Fibroblast of lung (primary cell): ENCODE results near the gene PLAAT2. TPM values are rescaled to one million over a fixed set of nuclear protein-coding genes. Genes with fewer than 3 reads are reported as not detected.

Experiments used
- DNase-seq, 2 donors: peaks; one replicate each; pipeline versions ENCODE4 v3.0.0 to v3.0.0-alpha.2; 2010; ENCODE audit warnings: low read depth in 2 of 2
- H2AFZ ChIP-seq: 2 replicates; pipeline ENCODE4 v1.5.1; 2012; ENCODE audit warnings: low read length, control low read depth, inconsistent platforms
- H3K27ac ChIP-seq: 2 replicates; pipeline ENCODE4 v1.5.1; 2011; ENCODE audit warnings: low read length, control low read depth; ENCODE audit not compliant: insufficient read depth
- H3K27me3 ChIP-seq: 2 replicates; pipeline ENCODE4 v1.5.1; 2011; ENCODE audit warnings: mild to moderate bottlenecking, low read length; ENCODE audit not compliant: control insufficient read depth, insufficient read depth
- H3K36me3 ChIP-seq: 2 replicates; pipeline ENCODE4 v1.5.1; 2011; ENCODE audit warnings: low read length; ENCODE audit not compliant: control insufficient read depth, insufficient read depth
- H3K4me1 ChIP-seq: 2 replicates; pipeline ENCODE4 v1.5.1; 2011; ENCODE audit warnings: low read length; ENCODE audit not compliant: control insufficient read depth, insufficient read depth; ENCODE audit errors: extremely low read depth
- H3K4me2 ChIP-seq: 2 replicates; pipeline ENCODE4 v1.5.1; 2011; ENCODE audit warnings: low read length, control low read depth; ENCODE audit not compliant: insufficient read depth; ENCODE audit errors: extremely low read depth
- H3K4me3 ChIP-seq, 4 experiments: fragments of 200-600 bp in 1 of 4; sonication (generic) in 1 of 4; replicated peaks in 1 of 4; 2 replicates each; pipeline ENCODE4 v1.5.1; 2011 to 2016; ENCODE audit warnings: low read length in 4 of 4, low read depth in 3 of 4, mild to moderate bottlenecking in 3 of 4, control low read depth in 2 of 4, inconsistent platforms in 1 of 4, mixed read lengths in 1 of 4; ENCODE audit not compliant: insufficient read depth in 1 of 4; ENCODE audit errors: control extremely low read depth in 1 of 4
- H3K79me2 ChIP-seq: 2 replicates; pipeline ENCODE4 v1.5.1; 2012; ENCODE audit warnings: mild to moderate bottlenecking, low read length, inconsistent platforms; ENCODE audit not compliant: control insufficient read depth, insufficient read depth
- H3K9ac ChIP-seq: 2 replicates; pipeline ENCODE4 v1.5.1; 2011; ENCODE audit warnings: mild to moderate bottlenecking, low read length, control low read depth; ENCODE audit not compliant: insufficient read depth
- H3K9me3 ChIP-seq: 2 replicates; pipeline ENCODE4 v1.5.1; 2012; ENCODE audit warnings: low read depth, low read length; ENCODE audit not compliant: control insufficient read depth, insufficient read depth
- H4K20me1 ChIP-seq: 2 replicates; pipeline ENCODE4 v1.5.1; 2011; ENCODE audit warnings: low read length; ENCODE audit not compliant: control insufficient read depth, insufficient read depth; ENCODE audit errors: extremely low read depth
- CTCF ChIP-seq, 2 donors: IDR thresholded peaks in 1 of 2; conservative IDR thresholded peaks in 1 of 2; 1 replicate in 1 of 2; 2 replicates in 1 of 2; pipeline ENCODE4 v1.5.1; 2011 to 2012; ENCODE audit warnings: low read length in 2 of 2, control low read depth in 1 of 2, inconsistent platforms in 1 of 2, low read depth in 1 of 2, mild to moderate bottlenecking in 1 of 2
- EZH2 ChIP-seq: IDR thresholded peaks from 2 replicates; pipeline ENCODE4 v1.5.1; 2012; ENCODE audit warnings: low read length, control low read depth, mild to moderate bottlenecking; ENCODE audit errors: missing control alignments
- polyA minus RNA-seq: library from RNA; depleted of rRNA, polyadenylated mRNA; stranded (reverse); fragments of >200 nt; gene quantifications from 2 replicates; pipeline ENCODE4 v1.2.3, GENCODE V29; 2011; ENCODE audit warnings: low replicate concordance
- polyA plus RNA-seq, 2 donors: library from polyadenylated mRNA; depleted of rRNA in 1 of 2; stranded (reverse) in 1 of 2; unstranded in 1 of 2; fragments of >200 nt; gene quantifications; 2 replicates each; pipeline ENCODE4 v1.2.1, GENCODE V29; 2011 to 2012; ENCODE audit warnings: missing spikeins in 1 of 2
- total RNA-seq: library from RNA; depleted of rRNA; stranded (reverse); fragments of >200 nt; gene quantifications from 2 replicates; pipeline ENCODE4 v1.2.1, GENCODE V29; 2014

Gene PLAAT2
- total RNA-seq (not detected in 2 replicates), polyA plus RNA-seq (not detected in 2 replicates), polyA minus RNA-seq (not detected in 2 replicates)
- polyA plus RNA-seq (2012) = not detected in 2 replicates

GRCh38 chr11:63563201-63564055 is at the start of gene PLAAT2:
PLAAT2 (minus strand) TSS chr11:63563379; CDS start chr11:63563324, 55 bp downstream.
- TF ChIP-seq CTCF (conservative IDR thresholded peaks at IDR 0.05 in 1 of 2, IDR thresholded peaks at IDR 0.05 in 1 of 2; ENCODE audit: low read depth in 1 of 2, low read length in 2 of 2) (no peak), EZH2 (no peak)
- Histone ChIP-seq H3K4me2 (no peak within 1 kb of the TSS), H2AFZ (no peak within 1 kb of the TSS)

GRCh38 chr11:63612181-63612580 is 49.0 kb upstream of the PLAAT2 start:
- no peaks in the 10 kb centered on the region for H3K79me2 ChIP-seq
- TF ChIP-seq CTCF (conservative IDR thresholded peaks at IDR 0.05 in 1 of 2, IDR thresholded peaks at IDR 0.05 in 1 of 2; ENCODE audit: low read depth in 1 of 2, low read length in 2 of 2) (no peak), EZH2 (no peak)
- H4K20me1 ChIP-seq = no peaks in the 10 kb centered on the region
- H3K36me3 ChIP-seq = no peaks in the 10 kb centered on the region
- no peak overlapping the region for H3K9ac ChIP-seq
- no peaks in the 10 kb centered on the region for H3K27me3 ChIP-seq
- DNase-seq = no peak
- no peak overlapping the region for H2AFZ ChIP-seq
- H3K4me1 ChIP-seq = no peaks in the 10 kb centered on the region
- H3K4me3 ChIP-seq = no peak overlapping the region
- no peaks in the 10 kb centered on the region for H3K9me3 ChIP-seq
- H3K27ac ChIP-seq = no peak overlapping the region
- H3K4me2 ChIP-seq = no peak overlapping the region

More at GRCh38 chr11:63563201-63564055, at the start of gene PLAAT2:
- no peaks in the 10 kb centered on the region for H4K20me1 ChIP-seq
- no peaks in the 10 kb centered on the region for H3K36me3 ChIP-seq
- no peaks in the 10 kb centered on the region for H3K79me2 ChIP-seq
- no peaks in the 10 kb centered on the region for H3K27me3 ChIP-seq
- no peaks in the 10 kb centered on the region for H3K9me3 ChIP-seq
- H3K9ac ChIP-seq = no peak within 1 kb of the TSS
- DNase-seq = no peak
- H3K4me3 ChIP-seq = no peak within 1 kb of the TSS
- peaks cover 3% of the 10 kb centered on the region for H3K4me1 ChIP-seq
- no peak within 1 kb of the TSS for H3K27ac ChIP-seq

GRCh38 chr11:63611395-63611747 is 48.2 kb upstream of the PLAAT2 start:
- TF ChIP-seq EZH2 (no peak), CTCF (conservative IDR thresholded peaks at IDR 0.05 in 1 of 2, IDR thresholded peaks at IDR 0.05 in 1 of 2; ENCODE audit: low read depth in 1 of 2, low read length in 2 of 2) (no peak)
- H3K4me2 ChIP-seq = no peak overlapping the region

More at GRCh38 chr11:63611395-63611747, 48.2 kb upstream of the PLAAT2 start:
- Histone ChIP-seq H2AFZ (no peak overlapping the region), H4K20me1 (no peaks in the 10 kb centered on the region), H3K4me1 (no peaks in the 10 kb centered on the region), H3K36me3 (no peaks in the 10 kb centered on the region), H3K9me3 (no peaks in the 10 kb centered on the region), H3K79me2 (no peaks in the 10 kb centered on the region), H3K9ac (no peak overlapping the region), H3K27me3 (no peaks in the 10 kb centered on the region), H3K4me3 (no peak overlapping the region), H3K27ac (no peak overlapping the region)
- DNase-seq = no peak
